Activated CD4-positive, alpha-beta T cell treated with anti-CD3 and anti-CD28 coated beads, Interleukin-2, Interleukin-4, amounts not matched to agents 100 ng/mL and 50 ng/mL, durations not matched to agents 16 hours and 8 hours (primary cell): Measurements from ENCODE around the gene LMF2.
"Not testable (repeated sequence)": the region's sequence is repeated elsewhere in the genome, so short reads cannot be mapped to it uniquely, and the experiment has no call there.

Experiments
- DNase-seq: peaks from one replicate; pipeline ENCODE4 v3.0.0-alpha.2; 2020; ENCODE audit warnings: low spot score

LMF2 gene

DNA sequence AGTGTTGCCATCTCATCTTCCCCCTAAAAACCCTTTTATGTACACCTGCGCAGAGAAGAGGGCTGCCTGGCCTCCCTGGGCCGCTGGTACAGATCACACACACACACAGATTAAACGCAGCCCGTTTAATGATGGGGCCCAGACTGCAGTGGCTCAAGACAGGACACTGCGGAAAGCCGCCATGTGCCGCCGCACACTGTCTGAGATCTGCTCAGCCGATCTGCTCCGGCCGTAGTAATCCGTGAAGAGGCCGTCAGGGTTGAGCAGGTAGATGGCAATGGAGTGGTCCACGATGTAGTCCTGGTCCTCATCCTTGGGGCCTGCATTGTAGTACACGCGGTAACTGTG lies 15.9 kb upstream of the LMF2 start:
- DNase-seq, result no peak

GRCh38 chr22:50522806-50523438 lies 15.4 kb upstream of the LMF2 start:
- DNase-seq, result no peak

DNA sequence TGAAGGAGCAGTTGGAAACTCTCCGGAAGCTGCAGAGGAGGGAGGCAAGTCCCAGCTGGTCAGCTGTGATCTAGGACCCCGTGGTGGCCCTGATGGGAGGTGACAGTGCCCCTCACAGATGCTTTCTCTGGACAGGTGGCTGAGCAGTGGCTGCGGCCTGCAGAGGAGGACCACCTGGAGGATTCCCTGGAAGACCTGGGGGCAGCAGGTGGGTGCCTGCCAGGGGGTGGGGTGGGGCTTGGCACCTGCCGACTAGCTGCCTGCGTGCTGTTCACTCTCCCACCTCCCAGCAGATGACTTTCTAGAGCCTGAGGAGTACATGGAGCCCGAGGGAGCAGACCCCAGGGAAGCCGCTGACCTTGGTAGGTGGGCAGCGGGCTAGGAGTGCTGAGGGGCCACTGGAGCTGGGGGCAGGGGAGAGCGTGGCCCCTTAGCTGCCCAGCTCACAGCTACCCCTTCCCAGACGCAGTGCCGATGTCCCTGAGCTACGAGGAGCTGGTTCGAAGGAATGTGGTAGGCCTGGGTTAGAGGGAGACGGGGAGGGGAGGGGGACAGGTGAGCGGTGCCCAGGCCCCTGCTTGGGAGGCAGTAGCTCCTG lies 14.8 kb upstream of the LMF2 start:
- no peak for DNase-seq

- DNase-seq, result no peak
These were observed 14.2 kb upstream of the LMF2 start for GRCh38 chr22:50521710-50522109.

- DNase-seq, result no peak
These were observed 13.4 kb upstream of the LMF2 start for GRCh38 chr22:50520826-50521453.

- not testable (repeated sequence) for DNase-seq
These were observed 12.7 kb upstream of the LMF2 start for GRCh38 chr22:50520184-50520583.

DNA sequence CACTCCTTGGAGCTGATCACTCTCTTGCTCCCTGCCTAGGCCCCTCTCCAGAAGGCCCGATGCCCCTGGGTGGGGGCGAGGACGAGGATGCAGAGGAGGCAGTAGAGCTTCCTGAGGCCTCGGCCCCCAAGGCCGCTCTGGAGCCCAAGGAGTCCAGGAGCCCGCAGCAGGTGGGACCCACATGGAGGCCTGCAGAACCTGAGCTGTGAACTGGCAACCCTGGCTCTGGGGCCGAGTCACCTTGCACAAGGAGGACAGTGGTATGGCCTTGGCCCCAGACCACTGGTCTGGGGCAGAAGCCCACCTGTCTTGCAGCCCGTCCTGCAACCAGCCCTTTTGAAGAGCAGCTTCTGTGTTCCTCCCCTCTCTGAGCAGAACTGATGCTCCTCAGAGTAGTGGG lies 11.6 kb upstream of the LMF2 start:
- DNase-seq, result no peak

DNA sequence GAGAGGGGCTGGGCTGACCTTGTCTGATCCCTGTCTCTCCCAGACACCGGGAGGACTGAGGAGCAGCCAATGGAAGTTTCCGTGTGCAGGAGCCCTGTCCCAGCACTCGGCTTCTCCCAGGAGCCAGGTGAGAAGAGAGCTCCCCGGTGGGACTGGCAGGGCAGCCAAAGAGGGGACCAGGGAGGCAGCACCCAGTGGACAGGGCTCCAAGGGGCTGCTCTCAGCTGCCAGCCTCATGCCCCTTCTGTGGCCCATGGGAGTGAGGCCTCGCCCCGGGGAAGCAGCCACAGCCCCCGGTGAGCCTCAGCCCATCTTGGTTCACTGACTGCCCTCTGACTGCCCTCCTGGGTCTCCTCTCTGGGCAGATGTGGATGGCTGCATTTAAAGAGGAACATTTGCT lies 11.1 kb upstream of the LMF2 start:
- DNase-seq, result no peak

GRCh38 chr22:50517495-50518260 lies 10.2 kb upstream of the LMF2 start:
- no peak for DNase-seq

- no peak for DNase-seq
These were observed 9.4 kb upstream of the LMF2 start for GRCh38 chr22:50516891-50517290.

- no peak for DNase-seq
These were observed 8.6 kb upstream of the LMF2 start for GRCh38 chr22:50516068-50516467.

DNA sequence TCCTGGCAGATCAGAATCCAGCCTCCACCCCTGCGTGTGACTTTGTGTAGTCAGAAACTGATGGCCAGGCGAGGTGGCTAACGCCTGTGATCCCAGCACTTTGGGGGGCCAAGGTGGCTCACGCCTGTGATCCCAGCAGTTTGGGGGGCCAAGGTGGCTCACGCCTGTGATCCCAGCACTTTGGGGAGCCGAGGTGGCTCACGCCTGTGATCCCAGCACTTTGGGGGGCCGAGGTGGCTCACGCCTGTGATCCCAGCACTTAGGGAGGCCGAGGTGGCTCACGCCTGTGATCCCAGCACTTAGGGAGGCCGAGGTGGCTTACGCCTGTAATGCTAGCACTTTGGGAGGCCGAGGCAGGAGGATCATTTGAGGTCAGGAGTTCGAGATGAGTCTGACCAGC lies 5.7 kb upstream of the LMF2 start:
- no peak for DNase-seq

DNA sequence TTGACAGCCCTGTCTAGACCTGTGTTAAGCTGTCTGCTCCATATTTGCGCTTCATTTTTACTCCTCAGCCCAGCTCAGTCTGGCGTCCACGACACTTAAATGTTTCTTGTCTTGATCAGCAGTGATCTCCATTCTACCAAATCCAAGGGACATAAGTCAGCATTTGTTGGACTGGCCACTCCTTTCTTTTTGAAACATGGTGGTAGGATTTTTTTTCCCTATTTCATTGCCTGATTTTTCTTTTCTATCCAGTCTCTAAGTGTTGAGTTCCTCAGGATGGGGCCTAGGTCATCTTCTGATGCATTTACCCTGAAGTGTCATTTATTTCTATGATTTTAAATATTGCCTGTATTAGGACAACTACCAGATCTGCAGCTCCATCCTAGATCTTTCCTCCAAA lies 1.4 kb upstream of the LMF2 start:
- no peak for DNase-seq

DNA sequence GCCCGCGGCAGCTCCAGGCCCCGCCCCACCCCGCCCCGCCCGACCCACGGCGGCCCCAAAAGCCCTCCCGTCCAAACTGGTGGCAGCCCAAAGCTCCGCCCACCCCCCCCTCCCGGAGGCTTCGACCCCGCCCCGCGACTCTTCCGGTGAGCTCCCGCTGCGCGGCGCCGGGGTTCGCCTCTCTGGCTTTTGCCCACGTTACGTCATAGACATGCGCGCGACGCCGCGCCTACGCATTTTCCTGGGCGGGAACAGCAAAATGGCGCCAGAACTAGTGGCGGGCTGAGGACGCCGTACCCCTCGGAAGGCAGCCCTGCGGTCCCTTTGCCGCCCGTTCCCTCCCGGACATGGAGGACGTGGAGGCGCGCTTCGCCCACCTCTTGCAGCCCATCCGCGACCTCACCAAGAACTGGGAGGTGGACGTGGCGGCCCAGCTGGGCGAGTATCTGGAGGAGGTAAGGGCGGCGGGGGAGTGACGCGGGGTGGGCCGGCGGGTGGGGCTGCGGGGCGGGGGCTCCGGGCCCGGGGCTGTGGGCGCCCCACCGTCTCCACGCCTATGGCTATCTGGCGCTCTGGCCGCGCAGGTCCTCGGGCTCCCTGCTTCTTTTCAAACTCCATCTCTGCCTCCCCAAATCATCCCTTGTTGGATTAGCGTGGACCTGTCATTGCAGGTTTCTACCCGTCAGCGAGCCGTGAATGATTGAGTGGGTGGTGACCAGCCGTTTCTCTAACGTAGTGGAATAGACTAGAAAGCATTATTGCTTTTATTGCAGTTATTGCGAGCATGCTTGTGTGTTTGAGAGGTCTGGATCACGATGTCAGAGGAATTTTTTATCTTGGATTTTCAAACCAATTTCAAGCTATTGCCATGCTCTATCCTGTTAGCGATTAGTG lies 736 bp upstream of the LMF2 start, which contains the start of gene NCAPH2:
Gene NCAPH2, plus strand, starts transcription at position 234 of the 894 bp plus-strand sequence. Its CDS starts 114 bp downstream, at position 348.
- DNase-seq, result peak; percentile 98

DNA sequence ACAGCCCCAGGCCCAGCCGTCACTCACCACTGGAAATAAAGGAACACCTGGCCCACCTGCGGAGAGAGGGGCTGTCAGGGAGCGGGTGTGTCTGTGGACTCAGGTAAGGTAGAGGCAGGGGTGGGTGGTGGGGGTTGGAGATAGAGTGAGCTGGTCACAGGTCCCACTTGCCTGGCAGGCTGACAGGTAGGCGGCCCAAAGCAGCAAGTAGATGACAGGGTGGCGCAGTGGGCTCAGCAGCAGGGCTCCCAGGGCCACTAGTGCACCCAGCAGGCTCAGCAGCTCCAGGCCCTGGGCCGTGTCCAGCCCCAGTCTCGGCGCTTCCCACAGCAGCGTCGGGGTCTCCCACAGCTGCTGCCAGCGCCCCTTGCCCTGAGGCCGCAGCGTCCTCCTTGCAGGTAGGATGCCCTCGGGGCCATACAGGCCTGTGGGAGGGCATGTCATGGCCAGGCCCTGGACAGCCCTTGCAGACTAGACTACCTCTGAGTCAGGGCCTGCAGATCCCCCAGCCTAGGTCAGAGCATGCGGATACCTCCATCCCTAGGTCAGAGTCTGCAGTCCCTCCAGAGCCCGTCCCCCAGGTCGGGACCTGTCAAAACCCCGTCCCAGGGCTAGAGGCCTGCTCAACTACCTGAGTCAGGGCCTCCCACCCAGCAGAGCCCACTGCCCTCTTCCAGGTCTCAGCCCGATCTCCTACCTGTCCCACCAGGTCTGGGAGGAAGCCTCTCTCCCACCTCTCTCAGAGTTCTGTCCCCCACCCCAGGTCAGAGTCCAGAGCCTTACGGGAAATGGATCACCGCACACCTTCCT lies 686 bp downstream of the LMF2 start:
- DNase-seq, result no peak

DNA sequence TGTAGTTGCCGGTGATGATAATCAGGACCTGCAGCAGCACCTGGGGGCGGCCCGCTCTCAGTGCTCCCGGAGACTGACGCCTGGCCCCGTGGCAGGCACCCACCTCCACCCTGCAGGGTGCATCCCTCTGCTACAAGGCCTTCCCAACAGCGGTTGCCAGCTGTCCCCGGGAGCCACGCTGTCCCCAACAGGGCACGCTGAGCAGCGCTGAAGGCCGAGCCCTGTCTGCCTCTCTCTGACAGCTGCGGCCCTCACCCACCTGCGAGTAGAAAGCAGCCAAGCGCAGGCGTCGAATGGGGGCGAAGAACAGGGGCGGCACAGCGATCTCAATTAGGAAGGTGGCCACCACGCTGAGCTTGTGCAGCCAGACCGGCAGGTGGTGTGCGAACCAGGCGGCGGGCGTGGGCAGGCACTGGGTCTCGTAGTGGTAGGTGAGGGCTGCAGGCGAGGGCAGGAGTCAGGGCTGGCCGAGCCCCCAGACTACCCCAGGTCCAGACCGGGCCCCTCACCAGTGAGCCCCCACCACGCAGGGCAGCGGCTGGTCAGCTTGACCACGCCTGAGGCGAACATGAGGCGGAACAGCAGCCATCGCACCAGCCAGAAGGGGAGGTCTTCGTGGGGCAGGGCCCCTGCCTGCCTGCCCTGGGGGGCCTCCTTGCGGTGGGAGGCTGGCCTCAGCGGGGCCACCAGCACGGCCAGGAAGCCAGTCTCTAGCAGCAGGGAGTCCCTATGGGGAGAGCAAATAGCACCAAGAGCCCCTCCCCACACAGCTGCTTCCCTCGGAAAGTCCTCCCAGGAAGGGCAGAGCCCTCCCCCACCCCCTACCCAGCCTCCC lies 1.5 kb downstream of the LMF2 start:
- no peak for DNase-seq

DNA sequence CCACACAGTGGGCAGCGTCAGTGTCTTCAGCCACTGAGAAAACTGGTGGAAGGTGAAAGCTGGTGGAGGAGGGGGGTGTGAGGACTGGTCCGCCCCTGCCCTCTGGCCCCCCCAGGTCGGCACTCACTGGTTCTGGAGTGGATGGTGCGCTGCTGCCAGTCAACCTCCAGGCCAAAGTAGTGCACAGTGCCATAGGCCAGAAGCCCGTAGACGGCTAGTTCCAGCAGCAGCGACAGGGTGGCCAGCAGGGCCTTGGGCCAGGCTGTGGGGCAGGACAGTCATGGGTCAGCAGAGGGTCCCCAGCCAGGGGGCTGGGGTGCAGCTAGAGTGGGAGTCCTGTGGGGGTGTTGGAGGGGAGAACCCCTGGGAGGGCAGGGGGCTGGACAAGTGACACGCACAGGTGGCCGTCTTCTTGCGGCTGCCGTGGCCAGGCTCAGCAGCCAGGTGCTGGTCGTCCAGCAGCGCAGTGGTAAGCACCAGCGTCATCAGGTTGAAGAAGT lies 2.2 kb downstream of the LMF2 start:
- no peak for DNase-seq

GRCh38 chr22:50504369-50505211 lies 2.9 kb downstream of the LMF2 start:
- no peak for DNase-seq
